Activated B cell treated with CpG ODN at 0.5 μM for 24 hours (primary cell): ENCODE results near the gene HDAC5. TPM values are rescaled to one million over a fixed set of nuclear protein-coding genes. Genes with fewer than 3 reads are reported as not detected.

Experiments
- ATAC-seq: fragments of 200-7000 bp; cut with Tn5 transposase; one replicate; pipeline ENCODE4 v1.10.0; 2021; ENCODE audit warnings: low read depth, mild to moderate bottlenecking, moderate library complexity
- CTCF ChIA-PET: fragments of 350-600 bp; sonication (Branson Sonifier 250); formaldehyde crosslinking; loops from one replicate; lab custom pipeline; 2021; ENCODE audit warnings: antibody characterized with exemption; lab: Charles Lee
- POLR2A ChIA-PET: fragments of 350-600 bp; sonication (Branson Sonifier 250); formaldehyde crosslinking; loops from one replicate; lab custom pipeline; 2021; ENCODE audit warnings: antibody characterized with exemption; lab: Charles Lee
- DNase-seq: peaks from one replicate; pipeline ENCODE4 v3.0.0; 2022
- H3K27ac Mint-ChIP-seq: one replicate; pipeline ENCODE4 v1.8.0; 2020; ENCODE audit warnings: mixed read lengths
- H3K27me3 Mint-ChIP-seq: one replicate; pipeline ENCODE4 v1.8.0; 2021; ENCODE audit warnings: mixed read lengths
- H3K36me3 Mint-ChIP-seq: one replicate; pipeline ENCODE4 v1.8.0; 2021; ENCODE audit warnings: low read depth, mixed read lengths
- H3K4me1 Mint-ChIP-seq: one replicate; pipeline ENCODE4 v1.8.0; 2021; ENCODE audit warnings: mixed read lengths
- H3K4me3 Mint-ChIP-seq: one replicate; pipeline ENCODE4 v1.8.0; 2020; ENCODE audit warnings: mild to moderate bottlenecking, mixed read lengths
- H3K9me3 Mint-ChIP-seq: one replicate; pipeline ENCODE4 v1.8.0; 2020; ENCODE audit warnings: mixed read lengths
- intact Hi-C: fragments of 100-400 bp; cut with micrococcal nuclease; formaldehyde crosslinking; loops from one replicate; pipeline ENCODE4 v1.15.1; 2024
- total RNA-seq: library from RNA; stranded (reverse); gene quantifications from 2 replicates; pipeline ENCODE4 v1.2.3, GENCODE V29; 2022
- TF ChIP-seq, protein P1 (sequence below): fragments of 200-600 bp; IDR thresholded peaks from one replicate; pipeline ENCODE4 v1.8.0; 2022; ENCODE audit warnings: antibody characterized with exemption, mild to moderate bottlenecking

HDAC5 gene
- total RNA-seq, 1 donor from 2014 or later, result 35.1 TPM

DNA sequence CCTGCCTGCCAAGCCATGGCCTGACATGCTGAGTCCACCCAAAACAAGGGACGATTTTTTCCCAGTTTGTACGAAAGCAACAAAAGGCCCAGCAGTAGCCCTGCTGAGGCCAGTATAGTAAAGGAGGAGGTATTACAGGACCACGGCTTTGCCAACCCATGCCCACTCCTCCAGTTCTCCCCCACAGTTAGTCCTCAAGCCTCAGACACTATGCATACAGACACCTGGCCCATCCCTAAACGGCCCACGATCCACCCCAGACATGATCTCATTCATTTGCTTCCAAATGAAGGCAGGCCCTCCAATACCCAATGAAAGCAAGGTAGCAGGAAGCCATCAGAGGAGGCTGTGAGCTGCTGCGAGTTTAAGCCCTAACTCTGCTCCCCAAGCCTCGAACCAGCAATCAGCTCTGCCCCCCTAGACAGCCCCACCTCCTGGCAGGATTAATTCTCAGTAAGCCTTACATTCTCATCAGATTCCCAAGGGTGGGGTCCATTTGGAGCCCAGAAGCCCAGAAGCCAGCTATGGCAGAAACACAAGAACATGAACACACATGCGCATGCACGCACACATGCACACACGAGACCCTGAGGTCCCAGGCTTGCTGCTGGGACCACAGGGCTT, 4.9 kb downstream of the HDAC5 start:
- POLR2A ChIA-PET, result no interaction called here
- no peaks in the 10 kb centered on the region for H3K27me3 Mint-ChIP-seq
- peaks cover 58% of the 10 kb centered on the region for H3K4me1 Mint-ChIP-seq
- ATAC-seq (no peak), DNase-seq (no peak)
- H3K27ac Mint-ChIP-seq, result no peak overlapping the region
- peaks cover 40% of the 10 kb centered on the region for H3K36me3 Mint-ChIP-seq
- intact Hi-C loops, result no loop called here
- TF ChIP-seq, protein P1, sequence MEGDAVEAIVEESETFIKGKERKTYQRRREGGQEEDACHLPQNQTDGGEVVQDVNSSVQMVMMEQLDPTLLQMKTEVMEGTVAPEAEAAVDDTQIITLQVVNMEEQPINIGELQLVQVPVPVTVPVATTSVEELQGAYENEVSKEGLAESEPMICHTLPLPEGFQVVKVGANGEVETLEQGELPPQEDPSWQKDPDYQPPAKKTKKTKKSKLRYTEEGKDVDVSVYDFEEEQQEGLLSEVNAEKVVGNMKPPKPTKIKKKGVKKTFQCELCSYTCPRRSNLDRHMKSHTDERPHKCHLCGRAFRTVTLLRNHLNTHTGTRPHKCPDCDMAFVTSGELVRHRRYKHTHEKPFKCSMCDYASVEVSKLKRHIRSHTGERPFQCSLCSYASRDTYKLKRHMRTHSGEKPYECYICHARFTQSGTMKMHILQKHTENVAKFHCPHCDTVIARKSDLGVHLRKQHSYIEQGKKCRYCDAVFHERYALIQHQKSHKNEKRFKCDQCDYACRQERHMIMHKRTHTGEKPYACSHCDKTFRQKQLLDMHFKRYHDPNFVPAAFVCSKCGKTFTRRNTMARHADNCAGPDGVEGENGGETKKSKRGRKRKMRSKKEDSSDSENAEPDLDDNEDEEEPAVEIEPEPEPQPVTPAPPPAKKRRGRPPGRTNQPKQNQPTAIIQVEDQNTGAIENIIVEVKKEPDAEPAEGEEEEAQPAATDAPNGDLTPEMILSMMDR, result no peak
- H3K4me3 Mint-ChIP-seq, result no peak overlapping the region
- CTCF ChIA-PET, result no interaction called here
- no peaks in the 10 kb centered on the region for H3K9me3 Mint-ChIP-seq

DNA sequence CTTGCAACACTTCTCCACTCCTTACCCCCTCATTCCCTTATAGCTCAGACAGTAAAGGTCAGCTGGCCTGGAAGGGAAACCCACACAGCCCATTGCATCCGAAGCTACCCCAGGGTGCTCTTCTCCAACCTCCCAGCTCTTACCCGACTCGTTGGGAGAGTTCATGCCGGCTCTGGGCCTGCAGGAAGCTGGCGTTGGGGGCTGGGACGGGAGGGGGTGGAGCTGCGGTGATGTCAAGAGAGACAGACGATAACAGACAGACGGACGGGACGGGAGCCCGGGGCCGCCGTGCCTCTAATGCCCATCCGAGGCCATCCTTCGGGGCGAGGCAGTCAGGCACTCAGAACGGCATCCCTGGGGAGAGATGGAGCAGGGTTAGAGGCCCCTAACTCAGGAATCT, 6.1 kb downstream of the HDAC5 start:
- no peak overlapping the region for H3K4me3 Mint-ChIP-seq
- ATAC-seq (no peak), DNase-seq (no peak)
- no peak overlapping the region for H3K27ac Mint-ChIP-seq
- H3K27me3 Mint-ChIP-seq, result no peaks in the 10 kb centered on the region
- POLR2A ChIA-PET, result no interaction called here
- intact Hi-C loops, result no loop called here
- TF ChIP-seq, protein P1, result no peak
- H3K4me1 Mint-ChIP-seq, result peaks cover 63% of the 10 kb centered on the region
- peaks cover 42% of the 10 kb centered on the region for H3K36me3 Mint-ChIP-seq
- H3K9me3 Mint-ChIP-seq, result no peaks in the 10 kb centered on the region
- CTCF ChIA-PET, result interaction anchor here (1.0 kb wide), 1 partner anchor 173 kb away, joined by 4 read pairs; no protein-coding TSS in a partner anchor

DNA sequence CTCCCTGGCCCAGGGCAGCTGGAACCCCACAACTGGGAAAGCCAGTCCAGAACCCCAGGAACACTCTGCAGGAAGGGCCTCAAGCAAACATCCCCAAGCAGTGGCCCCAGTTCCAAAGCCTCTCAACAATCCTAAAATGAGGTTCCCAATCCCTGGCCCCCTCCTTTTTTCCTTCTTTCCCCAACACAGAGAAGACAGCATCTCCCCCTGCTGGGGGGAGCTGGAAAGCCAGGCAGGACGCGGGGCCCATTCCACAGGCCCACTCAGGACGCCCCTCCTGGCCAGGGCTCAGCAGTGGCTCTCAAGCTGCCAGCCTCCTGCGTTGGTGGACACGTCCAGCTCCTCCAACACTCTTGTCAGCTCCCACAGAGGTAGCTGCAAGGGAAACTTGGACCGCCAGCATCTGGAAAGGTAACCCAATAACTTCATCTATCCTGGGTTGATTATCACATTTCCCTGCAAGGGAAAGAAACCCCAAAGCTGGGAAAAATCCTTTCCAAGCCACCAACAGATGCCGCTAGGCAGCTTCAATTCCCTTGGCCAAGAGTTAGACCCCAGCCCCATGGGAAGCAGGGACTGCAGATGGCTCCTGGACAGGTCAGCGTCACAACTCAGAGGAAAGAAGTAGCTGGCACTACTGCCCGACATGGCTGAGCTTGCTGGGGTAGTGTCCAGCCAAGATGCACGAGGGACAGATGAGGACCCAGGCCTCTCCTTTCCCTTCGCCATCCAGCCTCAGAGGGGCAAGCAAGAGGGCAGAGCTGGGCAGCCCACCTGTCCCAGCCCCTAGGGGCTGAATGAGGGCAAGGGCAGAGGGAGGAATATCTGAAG, 7.6 kb downstream of the HDAC5 start:
- Mint-ChIP-seq H3K27ac (no peak overlapping the region), H3K9me3 (no peaks in the 10 kb centered on the region), H3K4me1 (peaks cover 65% of the 10 kb centered on the region), H3K36me3 (peaks cover 42% of the 10 kb centered on the region), H3K27me3 (no peaks in the 10 kb centered on the region), H3K4me3 (no peak overlapping the region)
- intact Hi-C loops, result loop anchor here (1.0 kb wide), 1 partner anchor 171 kb away; no protein-coding TSS in a partner anchor
- ATAC-seq, result no peak
- ChIA-PET POLR2A (interaction anchor here (0.5 to 1.2 kb wide), 4 partner anchors 8 to 30 kb away, joined by 3 to 4 read pairs (median 4); partner anchors contain the start of gene HDAC5), CTCF (interaction anchor here (0.8 to 2.2 kb wide), 4 partner anchors 45 to 172 kb away, joined by 3 to 14 read pairs (median 4); partner anchors contain the start of gene G6PC3)
- TF ChIP-seq, protein P1, result no peak
- no peak for DNase-seq

DNA sequence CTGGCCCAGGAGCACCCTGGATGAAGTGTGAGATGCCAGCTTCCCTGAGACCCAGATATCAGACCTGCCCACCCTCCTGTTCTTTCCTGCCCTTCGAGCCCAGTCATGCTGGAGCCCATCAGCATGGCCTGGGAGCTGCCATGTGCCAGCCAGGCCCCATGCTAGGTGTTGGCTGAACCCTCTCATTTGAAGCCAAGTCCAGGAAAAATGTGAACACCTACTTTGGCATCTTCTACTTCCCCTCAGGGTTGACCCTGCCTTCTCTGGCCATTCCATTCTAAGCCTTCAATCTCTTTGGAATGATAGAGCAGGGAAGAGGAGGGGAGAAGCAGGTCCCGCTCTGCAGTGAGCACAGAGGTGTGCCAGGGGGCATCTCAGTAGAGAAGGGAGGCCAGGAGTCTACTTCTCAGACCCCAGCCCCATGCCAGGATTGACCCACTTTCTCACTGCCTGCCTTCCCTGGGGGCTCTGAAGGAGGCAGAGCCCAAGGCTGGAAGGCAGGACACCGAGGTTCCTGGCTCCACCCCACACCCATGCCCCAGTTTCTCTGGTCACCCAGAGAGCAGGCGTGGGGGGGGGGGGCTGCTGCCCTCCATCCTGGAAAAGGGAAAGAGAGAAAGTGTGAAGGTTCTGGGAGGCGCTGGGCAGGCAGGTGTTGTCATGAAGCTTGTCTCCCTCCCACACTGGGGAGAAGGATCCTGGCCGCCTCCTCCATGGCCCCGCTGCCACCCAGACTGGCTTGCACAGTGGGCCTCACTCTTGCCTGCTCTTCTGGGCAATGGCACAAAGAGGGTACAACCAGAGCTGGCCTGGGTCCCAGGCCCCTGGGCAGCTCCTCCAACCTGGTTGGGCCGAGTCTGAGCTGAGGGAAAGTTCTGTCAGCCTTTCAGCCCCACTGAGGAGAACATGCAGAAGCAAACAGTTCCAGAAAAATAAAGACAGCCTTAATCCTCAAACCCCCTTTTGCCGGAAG, 9.3 kb downstream of the HDAC5 start:
- no peak overlapping the region for H3K4me3 Mint-ChIP-seq
- H3K27me3 Mint-ChIP-seq, result no peaks in the 10 kb centered on the region
- POLR2A ChIA-PET, result interaction anchor here (1.2 kb wide), 1 partner anchor 10 kb away, joined by 4 read pairs; the partner anchor contains the start of gene HDAC5
- no peaks in the 10 kb centered on the region for H3K9me3 Mint-ChIP-seq
- ATAC-seq (no peak), DNase-seq (no peak)
- TF ChIP-seq, protein P1, result no peak
- peaks cover 36% of the 10 kb centered on the region for H3K36me3 Mint-ChIP-seq
- CTCF ChIA-PET, result interaction anchor here (0.6 to 2.2 kb wide), 2 partner anchors 170 to 417 kb away, joined by 3 to 14 read pairs; no protein-coding TSS in a partner anchor
- intact Hi-C loops, result no loop called here
- H3K27ac Mint-ChIP-seq, result no peak overlapping the region
- H3K4me1 Mint-ChIP-seq, result peaks cover 57% of the 10 kb centered on the region
